ENCODE results near the gene PLEKHH1. TPM values are rescaled to one million over a fixed set of nuclear protein-coding genes. Genes with fewer than 3 reads are reported as not detected.
A peak's percentile ranks its signal among the peaks of the same experiment; 100 is the strongest.
"Not testable (repeated sequence)": the region's sequence is repeated elsewhere in the genome, so short reads cannot be mapped to it uniquely, and the experiment has no call there.

Gene PLEKHH1
- total RNA-seq, 1 donor from 2014 or later: 0.20 TPM

GRCh38 chr14:67595392-67595791 is 62.3 kb downstream of the PLEKHH1 start:
- CTCF ChIA-PET: no interaction called here
- intact Hi-C loops (cut with micrococcal nuclease): no loop called here
- peaks cover 52% of the 10 kb centered on the region for H3K36me3 Mint-ChIP-seq (ENCODE audit: low read depth)

GRCh38 chr14:67599698-67600561 is 66.8 kb downstream of the PLEKHH1 start, which contains the start of gene PIGH:
Gene PIGH (minus strand): TSS chr14:67600268. CDS start chr14:67600203, 65 bp downstream.
- DNase-seq (peak; percentile 99), ATAC-seq (ENCODE audit: low read depth) (peak; percentile 90)
- ChIA-PET CTCF (interaction anchor here (0.7 to 4.7 kb wide), 17 partner anchors 8 to 240 kb away, joined by 3 to 31 read pairs (median 5); partner anchors contain the start of genes ARG2, ATP6V1D, EIF2S1 and ZFYVE26), POLR2A (interaction anchor here (0.5 to 2.4 kb wide), 23 partner anchors 9 to 1193 kb away, joined by 3 to 31 read pairs (median 5); partner anchors contain the start of genes ARG2, ATP6V1D, EIF2S1 and RDH11)
- Mint-ChIP-seq H3K27me3 (no peaks in the 10 kb centered on the region), H3K4me3 (peak within 1 kb of the TSS; percentile 96), H3K27ac (peak within 1 kb of the TSS; percentile 95), H3K36me3 (ENCODE audit: low read depth) (peaks cover 18% of the 10 kb centered on the region), H3K9me3 (no peaks in the 10 kb centered on the region), H3K4me1 (peaks cover 61% of the 10 kb centered on the region)
- TF ChIP-seq CTCF (IDR thresholded peaks at IDR 0.05): no peak
- intact Hi-C loops (cut with micrococcal nuclease): loop anchor here (1.0 to 5.0 kb wide), 7 partner anchors 19 to 238 kb away; partner anchors contain the start of genes ARG2, EIF2S1, RAD51B and RDH11

More at GRCh38 chr14:67595392-67595791, 62.3 kb downstream of the PLEKHH1 start:
- POLR2A ChIA-PET: no interaction called here
- Mint-ChIP-seq H3K4me1 (peaks cover 27% of the 10 kb centered on the region), H3K4me3 (no peak overlapping the region), H3K27ac (no peak overlapping the region), H3K9me3 (no peaks in the 10 kb centered on the region), H3K27me3 (no peaks in the 10 kb centered on the region)
- DNase-seq (no peak), ATAC-seq (ENCODE audit: low read depth) (no peak)
- no peak for TF ChIP-seq CTCF (IDR thresholded peaks at IDR 0.05)

- H3K36me3 Mint-ChIP-seq (ENCODE audit: low read depth): peaks cover 14% of the 10 kb centered on the region
- CTCF ChIA-PET: interaction anchor here (0.7 to 4.7 kb wide), 15 partner anchors 9 to 241 kb away, joined by 3 to 31 read pairs (median 6); partner anchors contain the start of genes ARG2, ATP6V1D, EIF2S1 and ZFYVE26
- peak overlapping the region; percentile 95 for H3K27ac Mint-ChIP-seq
- H3K9me3 Mint-ChIP-seq; ATAC-seq (ENCODE audit: low read depth); DNase-seq; H3K27me3 Mint-ChIP-seq: not testable (repeated sequence)
- peaks cover 61% of the 10 kb centered on the region for H3K4me1 Mint-ChIP-seq
- intact Hi-C loops (cut with micrococcal nuclease): loop anchor here (1.0 to 5.0 kb wide), 7 partner anchors 19 to 238 kb away; partner anchors contain the start of genes ARG2, EIF2S1, RAD51B and RDH11
- POLR2A ChIA-PET: interaction anchor here (0.6 to 2.4 kb wide), 20 partner anchors 8 to 1192 kb away, joined by 3 to 31 read pairs (median 5); partner anchors contain the start of genes ARG2, ATP6V1D, EIF2S1 and RDH11
- H3K4me3 Mint-ChIP-seq: peak overlapping the region; percentile 96
Observed at GRCh38 chr14:67600562-67600974, 67.5 kb downstream of the PLEKHH1 start.

- no peak for TF ChIP-seq CTCF (IDR thresholded peaks at IDR 0.05)
- H3K9me3 Mint-ChIP-seq: no peaks in the 10 kb centered on the region
- H3K27me3 Mint-ChIP-seq: no peaks in the 10 kb centered on the region
- no peak for ATAC-seq (ENCODE audit: low read depth)
- no peak for DNase-seq
- ChIA-PET POLR2A (no interaction called here), CTCF (interaction anchor here (0.8 kb wide), 1 partner anchor 16 kb away, joined by 3 read pairs; no protein-coding TSS in a partner anchor)
- H3K4me1 Mint-ChIP-seq: peaks cover 59% of the 10 kb centered on the region
- H3K4me3 Mint-ChIP-seq: no peak overlapping the region
- peaks cover 7% of the 10 kb centered on the region for H3K36me3 Mint-ChIP-seq (ENCODE audit: low read depth)
- H3K27ac Mint-ChIP-seq: peak overlapping the region; percentile 73
- intact Hi-C loops (cut with micrococcal nuclease): loop anchor here (5.0 kb wide), 2 partner anchors 215 to 240 kb away; partner anchors contain the start of genes EIF2S1, RAD51B and ZFYVE26
Observed at GRCh38 chr14:67602076-67602475, 69.0 kb downstream of the PLEKHH1 start.

- Mint-ChIP-seq H3K27me3 (no peaks in the 10 kb centered on the region), H3K4me3 (peak overlapping the region; percentile 75), H3K9me3 (no peaks in the 10 kb centered on the region), H3K4me1 (peaks cover 55% of the 10 kb centered on the region), H3K27ac (peak overlapping the region; percentile 94), H3K36me3 (ENCODE audit: low read depth) (peaks cover 7% of the 10 kb centered on the region)
- CTCF ChIA-PET: no interaction called here
- POLR2A ChIA-PET: no interaction called here
- TF ChIP-seq CTCF (IDR thresholded peaks at IDR 0.05): no peak
- no peak for DNase-seq
- intact Hi-C loops (cut with micrococcal nuclease): loop anchor here (5.0 kb wide), 2 partner anchors 214 to 241 kb away; partner anchors contain the start of genes EIF2S1, RAD51B and ZFYVE26
- peak; percentile 70 for ATAC-seq (ENCODE audit: low read depth)
Observed at GRCh38 chr14:67602995-67603545, 70.0 kb downstream of the PLEKHH1 start.
